DMS153 (cell line): ENCODE measurements around the gene RAD51D.
A peak's percentile ranks its signal among the peaks of the same experiment; 100 is the strongest.
"Not testable (repeated sequence)": the region's sequence is repeated elsewhere in the genome, so short reads cannot be mapped to it uniquely, and the experiment has no call there.

Source experiments
- DNase-seq: peaks from one replicate; lab custom pipeline; 2025; lab: John Stamatoyannopoulos, UW

Gene RAD51D

GRCh38 chr17:35119370-35120165 lies at the start of gene RAD51D:
TSS of gene RAD51D (minus strand) at chr17:35119860. CDS start at chr17:35119613, 247 bp downstream.
- DNase-seq, result peak; percentile 64

GRCh38 chr17:35167666-35168065 lies 48.0 kb upstream of the RAD51D start:
- DNase-seq, result no peak

GRCh38 chr17:35167046-35167445 lies 47.4 kb upstream of the RAD51D start:
- no peak for DNase-seq

- no peak for DNase-seq
Measured at GRCh38 chr17:35166526-35166925, 46.9 kb upstream of the RAD51D start.

GRCh38 chr17:35164716-35165115 lies 45.1 kb upstream of the RAD51D start:
- DNase-seq, result no peak

GRCh38 chr17:35163886-35164285 lies 44.2 kb upstream of the RAD51D start:
- no peak for DNase-seq

GRCh38 chr17:35162755-35163154 lies 43.1 kb upstream of the RAD51D start:
- DNase-seq, result no peak

GRCh38 chr17:35161281-35161761 lies 41.7 kb upstream of the RAD51D start:
- no peak for DNase-seq

- no peak for DNase-seq
Measured at GRCh38 chr17:35160354-35161201, 40.9 kb upstream of the RAD51D start.

- DNase-seq, result no peak
Measured at GRCh38 chr17:35159940-35160339, 40.3 kb upstream of the RAD51D start.

GRCh38 chr17:35155246-35155645 lies 35.6 kb upstream of the RAD51D start:
- DNase-seq, result no peak

GRCh38 chr17:35154196-35155165 lies 34.8 kb upstream of the RAD51D start:
- DNase-seq, result no peak

- no peak for DNase-seq
Measured at GRCh38 chr17:35152421-35153140, 32.9 kb upstream of the RAD51D start.

- DNase-seq, result not testable (repeated sequence)
Measured at GRCh38 chr17:35151080-35151479, 31.4 kb upstream of the RAD51D start.

GRCh38 chr17:35149941-35150340 lies 30.3 kb upstream of the RAD51D start:
- no peak for DNase-seq

- no peak for DNase-seq
Measured at GRCh38 chr17:35148144-35148543, 28.5 kb upstream of the RAD51D start.

GRCh38 chr17:35147375-35147905 lies 27.8 kb upstream of the RAD51D start, which contains the start of gene UNC45B:
TSS of gene UNC45B (plus strand) at chr17:35147817. CDS start at chr17:35148264, 447 bp downstream.
- DNase-seq, result no peak

GRCh38 chr17:35146214-35146833 lies 26.7 kb upstream of the RAD51D start:
- DNase-seq, result no peak

- no peak for DNase-seq
Measured at GRCh38 chr17:35144840-35145239, 25.2 kb upstream of the RAD51D start.

- DNase-seq, result no peak
Measured at GRCh38 chr17:35142467-35142796, 22.8 kb upstream of the RAD51D start.
